ENCODE data around the gene HSD17B8. TPM values are rescaled to one million over a fixed set of nuclear protein-coding genes. Genes with fewer than 3 reads are reported as not detected.
A peak's percentile ranks its signal among the peaks of the same experiment; 100 is the strongest.
"Not testable (repeated sequence)": the region's sequence is repeated elsewhere in the genome, so short reads cannot be mapped to it uniquely, and the experiment has no call there.

HSD17B8 gene
- total RNA-seq, 1 donor from 2014 or later = 25.0 TPM

DNA sequence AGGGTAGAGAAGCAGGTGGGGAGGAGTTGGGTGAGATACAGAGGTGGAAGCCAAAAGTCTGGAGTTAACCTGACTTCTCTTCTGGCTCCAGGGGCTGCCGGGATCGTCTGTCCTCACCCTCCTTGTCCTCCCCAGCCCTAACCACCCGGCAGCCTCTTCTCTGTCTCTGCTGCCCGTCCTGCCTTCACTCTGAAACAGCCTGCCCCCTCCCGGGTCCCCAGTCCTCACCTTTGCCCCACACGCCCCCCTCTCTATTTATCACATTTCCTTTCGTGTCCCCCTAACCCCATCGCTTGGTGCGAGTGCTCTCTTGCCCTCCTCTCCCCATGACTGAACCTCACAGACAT lies 9.5 kb downstream of the HSD17B8 start:
- no peak for ATAC-seq
- no peak for DNase-seq (ENCODE audit: missing footprints)
- intact Hi-C loops (cut with DNase I) = no loop called here

DNA sequence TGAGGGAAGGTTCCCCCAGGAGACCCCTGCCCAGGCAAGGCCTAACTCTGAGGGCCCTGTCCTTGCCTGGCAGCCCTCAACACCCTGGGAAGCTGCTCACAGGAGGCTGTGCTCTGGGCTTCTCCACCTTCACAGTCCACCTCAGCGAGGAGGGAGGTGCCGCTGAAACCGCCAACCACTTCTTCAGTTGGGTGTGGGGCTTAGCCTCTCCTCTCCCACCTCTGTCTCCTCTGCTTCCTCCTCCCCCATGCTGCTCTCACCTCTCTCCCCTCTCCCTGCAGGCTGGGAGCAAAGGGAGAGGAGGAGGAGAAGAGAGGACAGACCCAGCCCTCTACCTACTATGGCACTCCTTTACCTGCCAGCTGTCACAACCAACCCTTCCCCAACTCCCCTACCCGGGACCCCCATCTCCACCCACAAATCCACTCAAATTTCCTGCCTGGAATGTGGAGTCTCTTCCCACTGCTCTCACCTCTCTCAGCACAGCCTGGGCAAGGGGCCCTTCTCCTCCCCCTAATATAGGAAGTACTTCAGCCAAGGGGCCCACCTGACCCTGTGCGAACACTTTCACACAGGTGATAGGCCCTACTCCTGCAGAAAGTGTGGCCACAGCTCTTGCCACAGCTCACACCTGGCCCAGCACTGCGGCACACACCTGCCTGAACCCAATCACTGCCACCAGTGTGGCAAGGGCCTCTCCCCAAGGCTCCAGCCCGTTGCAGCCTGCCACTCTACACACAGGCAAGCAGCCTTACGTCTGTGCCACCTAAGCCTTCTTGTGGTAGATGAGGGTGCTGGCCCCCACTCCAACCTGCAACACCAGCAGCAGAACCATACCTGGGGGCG lies 11.0 kb downstream of the HSD17B8 start:
- DNase-seq (ENCODE audit: missing footprints) (no peak), ATAC-seq (no peak)
- intact Hi-C loops (cut with DNase I) = no loop called here

DNA sequence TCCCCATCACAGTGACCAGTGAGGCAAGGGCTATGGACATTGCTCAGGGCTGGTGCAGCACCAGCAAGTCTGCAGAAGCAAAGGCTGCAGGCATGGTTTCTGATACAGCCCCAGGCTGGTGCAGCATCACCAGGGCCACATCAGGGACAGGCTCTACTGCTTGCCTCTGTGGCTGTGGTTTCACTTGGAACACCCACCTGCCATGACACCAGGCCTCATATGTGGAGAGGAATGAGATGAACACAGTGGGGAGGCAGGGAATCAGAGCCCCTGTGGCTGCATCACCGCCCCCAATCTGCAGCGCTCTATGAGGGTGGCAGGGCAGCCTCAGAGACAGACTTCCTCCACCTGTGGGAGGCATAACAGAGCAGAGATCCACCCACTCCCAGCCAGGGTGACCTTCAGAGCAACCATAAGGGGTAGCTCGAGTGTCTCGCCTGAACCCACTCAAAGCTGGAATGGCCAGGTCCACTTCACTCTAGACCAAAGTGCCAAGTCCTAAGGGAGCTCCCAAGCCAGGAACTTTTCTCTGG lies 11.7 kb downstream of the HSD17B8 start:
- intact Hi-C loops (cut with DNase I) = no loop called here
- no peak for DNase-seq (ENCODE audit: missing footprints)
- ATAC-seq = no peak

DNA sequence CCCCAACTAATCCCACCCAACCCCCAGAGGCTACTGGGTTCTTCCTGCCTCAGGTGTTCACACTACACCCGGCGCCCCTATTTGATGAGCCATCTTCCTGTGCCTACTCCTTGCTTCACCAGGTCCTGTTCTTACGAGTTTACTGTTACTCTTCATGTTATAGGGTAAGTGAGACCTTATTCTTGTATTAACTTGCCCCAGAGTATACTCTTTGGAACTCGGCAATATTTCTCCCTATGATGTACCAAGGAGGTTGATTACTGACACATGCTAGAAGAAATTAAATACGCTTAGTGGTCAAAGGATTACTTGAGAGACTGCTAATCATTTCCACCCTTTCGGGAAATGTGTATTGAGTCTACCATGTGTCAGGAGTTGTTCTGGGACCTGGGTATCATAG lies 12.8 kb downstream of the HSD17B8 start:
- no peak for DNase-seq (ENCODE audit: missing footprints)
- ATAC-seq = no peak
- intact Hi-C loops (cut with DNase I) = no loop called here

DNA sequence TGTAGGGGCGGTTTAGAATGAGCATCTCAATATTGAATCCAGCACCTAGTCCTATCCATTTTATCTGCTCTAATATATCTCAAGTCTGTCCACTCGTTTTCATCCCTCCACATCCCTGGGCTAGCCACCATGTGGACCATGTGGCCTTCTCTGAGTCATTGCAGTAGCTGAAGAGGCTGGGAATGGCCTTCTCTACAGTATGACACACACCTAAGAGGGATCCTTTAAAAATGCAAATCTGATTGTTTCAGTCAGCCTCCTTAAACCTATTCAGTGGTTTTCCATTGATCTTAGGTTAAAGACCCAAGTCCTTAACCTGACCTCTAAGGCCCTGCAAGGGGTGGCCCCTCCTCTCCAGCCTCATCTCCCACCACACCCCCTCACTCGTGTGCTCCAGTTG lies 13.2 kb downstream of the HSD17B8 start:
- intact Hi-C loops (cut with DNase I) = no loop called here
- ATAC-seq = no peak
- no peak for DNase-seq (ENCODE audit: missing footprints)

DNA sequence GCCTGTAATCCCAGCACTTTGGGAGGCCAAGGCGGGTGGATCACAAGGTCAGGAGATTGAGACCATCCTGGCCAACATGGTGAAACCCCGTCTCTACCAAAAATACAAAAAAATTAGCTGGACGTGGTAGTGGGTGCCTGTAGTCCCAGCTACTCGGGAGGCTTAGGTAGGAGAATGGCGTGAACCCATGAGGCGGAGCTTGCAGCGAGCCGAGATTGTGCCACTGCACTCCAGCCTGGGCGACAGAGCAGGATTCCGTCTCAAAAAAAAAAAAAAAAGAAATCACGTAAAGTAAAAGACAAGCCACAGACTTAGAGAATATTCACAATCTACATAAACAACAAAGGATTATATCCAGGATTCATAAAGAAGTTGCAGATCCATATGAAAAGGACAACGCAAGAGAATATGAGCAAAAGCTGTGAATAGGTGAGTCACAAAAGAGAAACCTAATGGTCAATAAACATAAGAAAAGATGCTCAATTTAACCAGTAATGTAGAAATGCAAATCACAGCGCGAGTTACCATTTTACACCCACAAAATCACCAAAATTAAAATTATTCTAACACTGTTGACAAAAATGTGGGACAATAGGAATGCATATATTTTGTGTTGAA lies 22.2 kb downstream of the HSD17B8 start:
- ATAC-seq; intact Hi-C loops (cut with DNase I); DNase-seq (ENCODE audit: missing footprints): not testable (repeated sequence)

DNA sequence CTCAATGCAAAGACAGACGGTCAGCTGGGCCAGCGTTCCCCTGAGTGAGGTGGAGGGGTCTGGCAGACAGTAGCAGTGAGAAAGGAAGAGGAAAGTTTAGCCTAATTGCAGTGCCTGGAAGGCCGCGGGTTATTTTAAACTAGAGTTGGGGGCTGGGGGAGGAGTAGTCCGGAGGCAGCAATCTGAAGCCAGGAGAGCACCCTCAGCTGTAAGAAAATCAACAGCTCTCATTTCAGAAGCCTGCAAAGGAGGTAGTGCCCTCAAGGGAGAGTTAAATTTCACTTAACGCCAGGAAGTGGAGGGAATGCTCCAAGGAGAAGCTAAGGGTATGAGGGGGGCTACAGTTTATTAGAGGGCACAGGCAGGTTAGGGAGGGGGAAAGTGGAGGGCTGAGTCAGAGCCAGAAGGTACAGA lies 30.8 kb downstream of the HSD17B8 start:
- intact Hi-C loops (cut with DNase I) = no loop called here
- DNase-seq (ENCODE audit: missing footprints) = no peak
- ATAC-seq = no peak

DNA sequence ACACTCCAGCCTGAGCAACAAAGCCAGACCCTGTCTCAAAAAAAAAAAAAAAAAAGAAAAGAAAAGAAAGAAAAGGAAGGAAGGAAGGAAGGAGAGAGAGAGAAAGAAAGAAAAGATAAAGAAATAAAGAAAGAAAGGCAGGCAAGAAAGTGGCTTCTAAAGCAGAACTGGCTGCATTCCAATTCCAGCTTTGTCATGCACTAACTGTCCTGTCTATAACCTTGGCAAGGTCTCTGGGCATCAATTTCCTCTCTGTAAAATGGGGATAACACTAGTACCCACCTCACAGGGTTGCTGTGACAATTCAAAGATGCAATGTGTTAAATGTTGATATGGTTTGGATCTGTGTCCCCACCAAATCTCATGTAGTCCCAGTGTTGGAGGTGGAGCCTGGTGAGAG lies 31.9 kb downstream of the HSD17B8 start:
- no peak for DNase-seq (ENCODE audit: missing footprints)
- ATAC-seq = no peak
- intact Hi-C loops (cut with DNase I) = no loop called here

DNA sequence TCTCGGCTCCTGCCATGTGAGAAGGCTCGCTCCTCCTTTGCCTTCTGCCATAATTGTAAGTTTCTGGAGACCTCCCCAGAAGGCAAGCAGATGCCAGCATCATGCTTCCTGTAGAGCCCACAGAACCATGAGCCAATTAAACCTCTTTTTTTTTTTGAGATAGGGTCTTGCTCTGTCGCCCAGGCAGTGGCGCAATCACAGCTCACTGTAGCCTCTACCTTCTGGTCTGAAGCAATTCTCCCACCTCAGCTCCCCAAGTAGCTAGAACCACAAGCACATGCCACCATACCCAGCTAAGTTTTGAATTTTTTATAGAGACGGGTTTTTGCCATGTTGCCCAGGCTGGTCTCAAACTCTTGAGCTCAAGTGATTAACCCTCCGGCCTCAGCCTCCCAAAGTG lies 32.4 kb downstream of the HSD17B8 start:
- no peak for DNase-seq (ENCODE audit: missing footprints)
- intact Hi-C loops (cut with DNase I) = no loop called here
- no peak for ATAC-seq

DNA sequence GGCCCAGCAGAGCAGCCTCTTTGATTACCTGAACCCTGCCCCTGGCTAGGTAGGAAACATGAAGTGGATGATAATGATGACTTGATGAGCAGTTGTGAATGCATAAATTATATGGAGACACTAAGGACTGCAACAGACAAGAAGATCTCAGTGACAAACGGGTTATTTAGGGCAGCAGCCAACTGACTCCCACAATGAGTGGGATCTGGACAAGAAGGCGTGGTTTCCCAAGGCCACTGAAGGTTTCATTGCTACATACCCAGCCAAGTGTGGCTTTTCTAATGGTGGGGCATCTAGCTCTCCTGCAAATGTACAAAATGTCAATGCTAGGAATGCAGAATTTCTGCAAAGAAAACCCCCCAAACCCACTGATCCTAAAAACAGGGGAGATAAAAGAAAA lies 33.3 kb downstream of the HSD17B8 start:
- ATAC-seq (no peak), DNase-seq (ENCODE audit: missing footprints) (no peak)
- intact Hi-C loops (cut with DNase I) = no loop called here

DNA sequence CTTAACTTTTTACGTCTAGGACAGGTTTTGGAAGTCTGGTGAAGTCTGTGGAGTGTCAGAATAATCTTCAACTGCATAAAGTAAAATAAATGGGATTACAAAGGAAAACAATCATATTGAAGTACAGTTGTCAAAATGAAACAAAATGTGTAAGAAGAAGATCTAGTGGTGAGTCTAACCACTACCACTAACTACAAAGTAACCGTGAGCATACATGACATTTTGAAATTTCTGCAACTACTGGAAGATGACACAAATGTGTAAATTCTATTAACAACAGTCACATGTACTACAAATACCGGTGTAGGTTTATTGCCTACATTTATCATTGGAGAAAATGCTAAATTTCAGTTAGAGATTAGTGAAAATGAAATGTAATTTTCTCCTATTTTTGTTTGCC lies 37.5 kb downstream of the HSD17B8 start:
- intact Hi-C loops (cut with DNase I) = no loop called here
- ATAC-seq (no peak), DNase-seq (ENCODE audit: missing footprints) (no peak)

DNA sequence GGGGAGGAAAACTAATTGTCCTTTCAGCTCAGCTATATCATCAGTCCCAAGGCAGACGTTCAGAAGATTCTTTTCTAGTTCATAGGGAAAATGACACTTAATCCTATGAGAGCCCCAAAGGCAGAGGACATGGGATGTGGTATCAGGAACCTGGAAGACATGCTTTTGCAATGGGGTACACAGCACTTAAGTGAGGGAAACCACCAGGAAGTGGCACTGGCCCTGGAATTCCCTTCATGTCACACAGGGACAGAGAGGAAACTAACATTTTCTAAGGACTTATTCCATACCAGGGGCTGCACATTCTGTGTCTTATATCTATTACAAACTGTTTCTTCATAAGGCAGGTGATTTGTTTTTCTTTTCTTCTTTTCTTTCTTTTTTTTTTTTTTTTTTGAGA lies 39.0 kb downstream of the HSD17B8 start:
- ATAC-seq = no peak
- DNase-seq (ENCODE audit: missing footprints) = no peak
- intact Hi-C loops (cut with DNase I) = no loop called here

DNA sequence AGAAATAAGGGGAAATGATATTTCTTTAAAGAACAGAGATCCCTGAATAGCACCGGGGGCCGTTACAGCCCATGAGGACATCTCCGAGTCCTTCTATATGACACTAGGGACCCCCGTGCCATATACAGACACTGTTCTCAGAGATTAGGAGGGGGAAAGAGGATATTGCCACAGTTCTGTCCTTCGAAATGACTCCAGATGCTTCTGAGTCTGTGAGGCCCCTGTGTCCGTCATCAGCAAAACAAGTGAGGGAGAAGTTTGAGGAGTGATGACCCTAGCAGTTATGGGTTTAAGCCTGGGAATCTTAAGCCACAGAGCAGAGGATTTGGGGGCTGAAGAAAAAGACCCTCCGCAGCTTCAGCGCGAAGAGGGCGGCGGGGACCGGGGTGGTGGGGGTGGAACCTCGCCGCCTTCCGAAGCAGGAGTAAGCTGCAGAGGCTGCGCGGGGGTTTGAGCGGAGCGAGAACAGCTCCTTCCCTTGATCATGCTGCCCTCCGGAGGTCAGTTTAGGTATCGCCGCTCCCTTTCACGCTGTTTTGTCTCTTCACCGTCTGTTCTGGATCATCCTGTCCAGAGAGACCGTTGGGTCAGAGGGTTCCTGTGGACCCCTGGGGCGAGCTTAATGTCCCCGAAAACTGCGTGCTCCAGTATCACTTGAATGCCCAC lies 43.7 kb downstream of the HSD17B8 start:
- intact Hi-C loops (cut with DNase I) = loop anchor here (1.0 to 5.0 kb wide), 6 partner anchors 39 to 361 kb away; partner anchors contain the start of genes RING1, RXRB and SLC39A7
- DNase-seq (ENCODE audit: missing footprints) = peak; percentile 95
- ATAC-seq = peak; percentile 79

DNA sequence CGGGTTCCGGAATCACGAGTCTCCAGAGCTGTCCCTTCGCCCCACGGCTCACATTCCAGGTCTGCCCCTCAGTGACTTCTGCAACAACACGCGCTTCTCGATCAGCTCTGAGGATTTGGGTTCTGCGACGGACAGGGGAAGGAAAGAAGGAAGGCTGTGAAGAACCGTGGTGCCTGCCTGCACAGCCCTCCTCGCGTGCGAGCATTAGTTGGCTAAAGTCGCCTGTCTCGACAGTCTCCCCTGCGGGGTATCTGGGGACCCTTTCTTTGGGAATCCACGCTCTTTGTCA lies 44.1 kb downstream of the HSD17B8 start:
- peak; percentile 3 for ATAC-seq
- DNase-seq (ENCODE audit: missing footprints) = no peak
- intact Hi-C loops (cut with DNase I) = loop anchor here (1.0 to 5.0 kb wide), 6 partner anchors 40 to 361 kb away; partner anchors contain the start of genes RING1, RXRB and SLC39A7

DNA sequence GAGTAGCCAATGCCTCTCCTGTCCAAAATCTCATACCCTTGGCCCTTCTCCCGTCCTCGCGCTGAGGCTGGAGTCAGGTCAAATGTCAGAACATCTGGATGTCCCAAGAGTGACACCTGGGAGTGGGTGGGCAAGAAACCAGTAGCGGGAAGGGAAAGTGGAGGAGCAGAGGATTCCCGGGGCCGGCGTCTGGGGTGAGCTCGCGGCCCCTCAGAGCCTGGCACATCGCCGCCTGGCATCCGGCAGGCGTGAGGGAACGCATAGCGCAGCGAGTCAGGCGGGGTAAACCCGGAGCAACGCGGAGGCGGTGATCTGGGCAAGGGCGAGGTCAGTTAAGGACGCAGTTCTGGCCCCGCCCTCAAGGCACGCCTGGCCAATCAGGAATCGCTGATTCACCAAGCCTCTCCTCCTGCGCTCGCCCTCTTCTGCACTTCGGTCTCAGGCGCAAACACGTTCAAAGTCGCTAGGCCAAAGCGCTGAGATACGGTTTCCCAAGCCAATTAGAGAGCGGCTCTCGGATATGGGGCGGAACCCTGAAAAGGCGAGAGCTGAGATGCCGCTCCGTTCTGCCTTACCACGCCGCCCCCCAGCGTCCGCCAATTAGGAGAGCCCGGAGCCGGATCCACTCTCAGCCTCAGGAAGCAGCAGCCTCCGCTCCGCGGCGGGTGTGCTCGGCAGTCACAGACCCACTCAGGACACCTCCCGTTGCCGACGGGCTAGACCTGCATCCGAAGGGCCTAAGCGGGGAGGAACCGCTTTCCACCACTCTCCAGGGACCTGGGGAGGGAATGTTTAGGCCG lies 44.7 kb downstream of the HSD17B8 start:
- DNase-seq (ENCODE audit: missing footprints) = peak; percentile 98
- intact Hi-C loops (cut with DNase I) = loop anchor here (1.0 to 5.0 kb wide), 6 partner anchors 40 to 362 kb away; partner anchors contain the start of genes RING1, RXRB and SLC39A7
- ATAC-seq = peak; percentile 97

DNA sequence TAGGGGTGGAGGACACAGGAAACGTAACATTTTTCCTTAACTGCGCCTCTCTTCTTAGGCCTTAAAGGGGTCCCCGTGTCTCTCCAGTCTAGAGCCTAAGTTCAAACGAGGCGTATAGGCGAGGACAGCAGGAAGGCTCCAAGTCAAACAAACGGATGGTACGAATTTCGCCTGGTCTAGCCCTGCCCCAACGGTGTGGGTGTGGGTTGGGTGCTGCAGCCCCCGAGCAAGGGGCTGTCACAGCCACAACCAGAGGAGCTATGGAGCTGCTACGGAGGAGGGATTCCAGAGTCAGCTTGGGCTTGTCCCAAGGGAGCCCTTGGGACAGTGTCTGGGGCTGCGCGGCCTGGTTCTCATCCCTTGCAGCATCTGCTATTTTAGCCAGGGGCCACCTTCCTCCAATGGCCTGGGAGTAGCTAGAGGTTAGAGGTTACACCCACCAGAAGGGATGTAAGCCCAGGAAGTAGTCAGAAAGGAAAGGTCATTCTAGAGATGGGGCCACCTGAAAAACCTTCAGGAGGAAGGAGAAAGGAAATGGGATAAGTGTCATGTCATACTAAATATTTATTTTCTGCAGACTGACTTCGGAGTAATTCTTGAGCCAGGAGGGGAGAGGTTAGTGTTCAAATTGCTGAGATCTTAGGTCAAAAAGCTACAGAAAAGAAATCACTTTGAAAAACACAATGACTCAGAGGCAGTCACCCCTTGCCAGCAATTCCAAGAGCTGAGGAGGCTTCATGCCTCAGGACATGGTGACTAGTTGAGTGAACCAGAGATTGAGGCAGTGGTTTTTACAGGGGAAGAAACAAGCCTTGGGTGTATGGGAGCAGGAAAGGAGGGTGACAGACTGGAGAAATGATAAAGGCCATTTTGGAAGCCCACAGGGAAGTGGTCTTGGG lies 45.5 kb downstream of the HSD17B8 start:
- peak; percentile 0 for ATAC-seq
- no peak for DNase-seq (ENCODE audit: missing footprints)
- intact Hi-C loops (cut with DNase I) = loop anchor here (2.0 to 5.0 kb wide), 4 partner anchors 41 to 363 kb away; partner anchors contain the start of genes RING1, RXRB and SLC39A7

DNA sequence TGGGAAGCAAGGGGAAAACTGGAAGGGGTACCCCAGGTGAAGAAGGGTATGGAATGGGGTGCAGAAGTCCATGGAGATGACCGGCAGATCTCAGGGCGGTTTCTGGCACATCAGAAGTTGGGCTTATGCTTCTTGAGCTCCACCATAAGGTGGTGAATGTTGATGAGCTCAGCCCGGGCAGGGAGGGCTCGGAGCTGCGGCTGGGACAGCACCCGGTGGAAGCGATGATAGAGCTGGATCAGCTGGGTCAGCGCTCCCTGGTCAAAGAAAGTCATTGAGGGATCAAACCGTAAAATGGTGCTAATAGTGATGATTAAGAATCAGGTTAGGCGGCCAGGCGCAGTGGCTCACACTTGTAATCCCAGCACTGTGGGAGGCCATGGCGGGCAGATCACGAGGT lies 46.3 kb downstream of the HSD17B8 start:
- DNase-seq (ENCODE audit: missing footprints) (no peak), ATAC-seq (no peak)
- intact Hi-C loops (cut with DNase I) = no loop called here

All from Right ventricle myocardium inferior (tissue), 1 donor.